Gastroesophageal sphincter (tissue), 4 donors: Measurements from ENCODE around the gene SMIM28. TPM values are rescaled to one million over a fixed set of nuclear protein-coding genes. Genes with fewer than 3 reads are reported as not detected.
A peak's percentile ranks its signal among the peaks of the same experiment; 100 is the strongest.

Source experiments
- ATAC-seq: fragments of 150-250 bp; one replicate; pipeline ENCODE4 v1.9.1; 2016; ENCODE audit warnings: mild to moderate bottlenecking, moderate library complexity
- H3K27ac ChIP-seq, 4 donors: fragments of 200-600 bp; sonication (generic) in 3 of 4; 1 replicate in 3 of 4; 2 replicates in 1 of 4; pipeline ENCODE4 v1.5.1; 2016 to 2019
- H3K27me3 ChIP-seq: fragments of 200-600 bp; sonication (generic); one replicate; pipeline ENCODE4 v1.5.1; 2019
- H3K36me3 ChIP-seq, 2 donors: fragments of 200-600 bp; sonication (generic); one replicate each; pipeline ENCODE4 v1.5.1; 2019; ENCODE audit warnings: control low read depth in 1 of 2
- H3K4me1 ChIP-seq, 3 donors: fragments of 200-600 bp; sonication (generic); 1 replicate in 2 of 3; 2 replicates in 1 of 3; pipeline ENCODE4 v1.5.1; 2016 to 2019; ENCODE audit warnings: control low read depth in 2 of 3
- H3K4me3 ChIP-seq, 2 donors: fragments of 200-600 bp; sonication (generic); one replicate each; pipeline ENCODE4 v1.5.1; 2019; ENCODE audit warnings: mild to moderate bottlenecking in 1 of 2, moderate library complexity in 1 of 2
- H3K9me3 ChIP-seq, 3 donors: fragments of 200-600 bp; sonication (generic); one replicate each; pipeline ENCODE4 v1.5.1; 2017 to 2019; ENCODE audit warnings: control low read depth in 2 of 3
- EP300 ChIP-seq: sonication (generic); formaldehyde crosslinking; IDR thresholded peaks from one replicate; pipeline ENCODE4 v1.6.1; 2017; ENCODE audit warnings: antibody characterized with exemption, mild to moderate bottlenecking
- POLR2A ChIP-seq, 2 donors: fragments of 450-650 bp; IDR thresholded peaks; one replicate each; pipeline ENCODE4 v1.6.1; 2017; ENCODE audit warnings: antibody characterized with exemption in 2 of 2, mild to moderate bottlenecking in 2 of 2, moderate library complexity in 1 of 2
- POLR2AphosphoS5 ChIP-seq: sonication (generic); formaldehyde crosslinking; IDR thresholded peaks from one replicate; pipeline ENCODE4 v1.6.1; 2017; ENCODE audit warnings: antibody characterized with exemption
- WGBS, 2 donors: methylation state at CpG; one replicate each; pipeline ENCODE4 v1.1.5; 2018; ENCODE audit warnings: low coverage in 1 of 2; 5-methylcytosine and 5-hydroxymethylcytosine counted together
- total RNA-seq, 4 donors: library from RNA; depleted of rRNA; stranded (reverse); fragments of >200 nt; gene quantifications; one replicate each; pipeline ENCODE4 v1.1.0, GENCODE V29; 2016
- TF ChIP-seq, protein P1 (sequence below), 4 experiments: fragments of 200-600 bp in 2 of 4; fragments of 450-650 bp in 2 of 4; sonication (generic) in 1 of 4; IDR thresholded peaks; one replicate each; pipeline ENCODE4 v1.5.1; 2017 to 2019; ENCODE audit warnings: antibody characterized with exemption in 4 of 4, mild to moderate bottlenecking in 2 of 4, moderate library complexity in 2 of 4

The SMIM28 gene
- total RNA-seq, 4 donors from 2014 or later: 1.5 TPM; not detected in 3

DNA sequence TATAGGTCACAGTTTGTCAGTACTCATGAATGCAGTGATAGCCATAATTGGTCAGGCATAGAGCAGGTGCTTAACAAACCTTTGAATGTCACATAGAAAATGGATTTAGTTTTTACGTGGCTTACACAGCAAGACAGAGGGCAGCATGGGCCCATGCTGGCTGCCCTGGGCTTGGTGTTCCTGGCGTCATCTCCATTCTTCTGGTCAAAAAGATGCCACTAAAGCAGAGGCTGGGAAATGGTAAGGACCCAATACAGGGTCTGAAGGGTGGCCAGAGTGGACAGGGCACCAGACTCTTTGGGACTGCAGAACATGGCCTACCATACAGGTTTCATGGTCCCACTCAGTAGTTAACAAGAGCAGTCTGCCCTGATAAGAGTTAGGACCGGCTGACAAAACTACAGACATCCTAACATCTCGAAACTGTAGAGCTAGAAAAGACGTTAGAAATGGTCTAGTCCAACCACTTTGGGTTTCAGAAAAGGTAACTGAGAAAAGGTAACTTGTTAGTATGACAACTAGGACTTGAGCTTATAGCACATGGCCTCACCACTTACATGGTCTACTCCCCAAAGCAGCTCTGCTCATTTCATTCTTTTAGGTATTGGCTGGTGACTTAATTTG, 48.9 kb downstream of the SMIM28 start:
- Histone ChIP-seq H3K4me3 (no peak overlapping the region), H3K27me3 (no peaks in the 10 kb centered on the region), H3K27ac (no peak overlapping the region), H3K4me1 (peaks cover 0 to 31% (median 7%) of the 10 kb centered on the region in 3 donors), H3K9me3 (no peaks in the 10 kb centered on the region), H3K36me3 (peaks cover 0 to 8% of the 10 kb centered on the region in 2 donors)
- 83% methylated on average over 3 of the region's 5 CpGs; no CpG with 5 or more reads in 1 of the 2 donors for WGBS, 2 donors
- TF ChIP-seq EP300 (no peak), POLR2A (IDR thresholded peaks at IDR 0.05) (no peak), POLR2AphosphoS5 (no peak)
- TF ChIP-seq, protein P1, sequence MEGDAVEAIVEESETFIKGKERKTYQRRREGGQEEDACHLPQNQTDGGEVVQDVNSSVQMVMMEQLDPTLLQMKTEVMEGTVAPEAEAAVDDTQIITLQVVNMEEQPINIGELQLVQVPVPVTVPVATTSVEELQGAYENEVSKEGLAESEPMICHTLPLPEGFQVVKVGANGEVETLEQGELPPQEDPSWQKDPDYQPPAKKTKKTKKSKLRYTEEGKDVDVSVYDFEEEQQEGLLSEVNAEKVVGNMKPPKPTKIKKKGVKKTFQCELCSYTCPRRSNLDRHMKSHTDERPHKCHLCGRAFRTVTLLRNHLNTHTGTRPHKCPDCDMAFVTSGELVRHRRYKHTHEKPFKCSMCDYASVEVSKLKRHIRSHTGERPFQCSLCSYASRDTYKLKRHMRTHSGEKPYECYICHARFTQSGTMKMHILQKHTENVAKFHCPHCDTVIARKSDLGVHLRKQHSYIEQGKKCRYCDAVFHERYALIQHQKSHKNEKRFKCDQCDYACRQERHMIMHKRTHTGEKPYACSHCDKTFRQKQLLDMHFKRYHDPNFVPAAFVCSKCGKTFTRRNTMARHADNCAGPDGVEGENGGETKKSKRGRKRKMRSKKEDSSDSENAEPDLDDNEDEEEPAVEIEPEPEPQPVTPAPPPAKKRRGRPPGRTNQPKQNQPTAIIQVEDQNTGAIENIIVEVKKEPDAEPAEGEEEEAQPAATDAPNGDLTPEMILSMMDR (IDR thresholded peaks at IDR 0.05): no peak
- no peak for ATAC-seq

DNA sequence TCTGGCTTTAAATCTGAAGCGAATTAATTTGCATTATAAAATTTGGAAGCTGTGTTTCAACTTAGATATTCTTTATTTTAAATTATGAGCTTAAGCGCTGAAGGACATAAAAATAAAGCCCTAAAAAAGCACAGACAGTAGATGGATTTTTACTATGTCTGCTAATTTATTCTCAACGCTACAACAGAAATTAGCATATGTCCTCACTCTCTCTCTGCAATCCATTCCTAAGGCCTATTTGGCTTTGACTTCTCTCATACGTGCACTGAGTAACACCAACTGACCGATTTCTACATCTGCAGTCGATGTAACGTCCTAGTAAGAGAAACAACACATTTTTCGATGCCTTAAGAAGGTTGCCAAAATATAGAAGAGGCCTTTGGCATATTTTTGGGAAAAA, 50.0 kb downstream of the SMIM28 start:
- Histone ChIP-seq H3K4me3 (no peak overlapping the region), H3K27me3 (no peaks in the 10 kb centered on the region), H3K9me3 (no peaks in the 10 kb centered on the region), H3K4me1 (peaks cover 0 to 30% (median 7%) of the 10 kb centered on the region in 3 donors), H3K27ac (no peak overlapping the region), H3K36me3 (peaks cover 0 to 9% of the 10 kb centered on the region in 2 donors)
- 81 to 88% methylated on average over 8 of the region's 8 CpGs for WGBS, 2 donors
- TF ChIP-seq POLR2A (IDR thresholded peaks at IDR 0.05) (no peak), POLR2AphosphoS5 (no peak), EP300 (no peak)
- TF ChIP-seq, protein P1 (IDR thresholded peaks at IDR 0.05): no peak
- no peak for ATAC-seq

DNA sequence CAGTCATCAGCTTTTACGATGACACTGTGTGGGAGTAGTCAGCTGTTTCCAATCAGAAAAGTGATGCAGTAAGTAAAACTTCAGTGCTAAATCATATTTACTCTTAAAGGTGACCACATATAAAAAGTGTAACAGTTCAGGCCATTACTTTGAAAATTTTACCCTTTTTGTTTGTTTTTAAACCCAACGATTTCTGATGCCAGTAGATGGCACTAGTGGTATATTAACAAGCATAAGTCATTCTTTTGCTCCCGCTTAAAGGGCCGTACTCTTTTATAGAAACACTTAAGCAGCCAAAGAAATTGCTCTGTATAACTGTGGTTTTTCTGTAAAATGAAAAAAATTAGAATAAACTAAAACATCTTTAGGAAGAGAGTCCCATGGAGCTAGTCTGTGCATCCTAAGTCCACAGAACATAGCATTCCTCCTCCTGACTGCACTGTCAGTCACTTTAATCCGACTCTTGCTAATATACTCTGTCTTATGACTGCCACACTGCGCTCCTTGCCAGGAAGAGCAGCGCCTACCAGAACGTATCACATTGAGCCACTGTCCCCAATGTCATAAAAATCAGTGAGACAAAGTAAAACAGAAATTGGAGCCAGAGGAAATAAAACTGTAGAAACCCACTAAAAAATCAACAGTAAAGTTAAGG, 51.4 kb downstream of the SMIM28 start:
- ATAC-seq: peak; percentile 42
- TF ChIP-seq, protein P1 (IDR thresholded peaks at IDR 0.05): peak; percentile 46 to 77 (median 70)
- no peak for TF ChIP-seq EP300
- Histone ChIP-seq H3K9me3 (no peaks in the 10 kb centered on the region), H3K27ac (peak overlapping the region in 3 of 4 donors; percentile 31 to 65 (median 59)), H3K4me3 (peak overlapping the region in 1 of 2 donors; percentile 22), H3K36me3 (peaks cover 0 to 10% of the 10 kb centered on the region in 2 donors), H3K27me3 (no peaks in the 10 kb centered on the region), H3K4me1 (peaks cover 0 to 22% (median 4%) of the 10 kb centered on the region in 3 donors)
- WGBS, 2 donors: 17 to 19% methylated on average over 4 to 7 of the region's 8 CpGs

DNA sequence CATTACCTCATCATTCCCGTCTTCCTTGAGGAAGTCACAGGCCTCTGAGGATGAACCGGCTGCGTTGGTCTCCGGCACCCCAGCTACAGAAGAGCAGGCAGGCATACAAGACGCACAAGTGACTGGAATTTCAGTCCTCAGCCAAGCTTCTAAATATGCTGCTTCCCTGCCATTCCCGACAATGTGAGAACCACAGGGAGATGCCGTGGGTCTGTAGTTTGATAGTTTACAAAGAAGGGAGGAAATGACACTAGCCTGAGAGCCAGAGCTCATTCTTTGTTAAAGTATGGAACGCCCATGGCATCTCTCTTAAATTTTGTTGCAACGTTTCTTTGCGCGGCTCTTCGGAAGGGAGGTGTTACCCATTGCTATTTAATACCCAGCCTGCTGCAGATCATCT, 52.1 kb downstream of the SMIM28 start:
- H3K4me1 ChIP-seq: peaks cover 0 to 22% (median 4%) of the 10 kb centered on the region in 3 donors
- 49 to 52% methylated on average over 11 of the region's 12 CpGs for WGBS, 2 donors
- H3K9me3 ChIP-seq: no peaks in the 10 kb centered on the region
- H3K27ac ChIP-seq: peak overlapping the region in 3 of 4 donors; percentile 31 to 65 (median 59)
- H3K36me3 ChIP-seq: peaks cover 0 to 5% of the 10 kb centered on the region in 2 donors
- no peak for ATAC-seq
- peak overlapping the region in 1 of 2 donors; percentile 22 for H3K4me3 ChIP-seq
- no peaks in the 10 kb centered on the region for H3K27me3 ChIP-seq
- TF ChIP-seq POLR2A (IDR thresholded peaks at IDR 0.05) (no peak), EP300 (no peak), POLR2AphosphoS5 (no peak)
- TF ChIP-seq, protein P1 (IDR thresholded peaks at IDR 0.05): no peak
